ENCODE results near the gene ADAMTSL2.

Gene ADAMTSL2

DNA sequence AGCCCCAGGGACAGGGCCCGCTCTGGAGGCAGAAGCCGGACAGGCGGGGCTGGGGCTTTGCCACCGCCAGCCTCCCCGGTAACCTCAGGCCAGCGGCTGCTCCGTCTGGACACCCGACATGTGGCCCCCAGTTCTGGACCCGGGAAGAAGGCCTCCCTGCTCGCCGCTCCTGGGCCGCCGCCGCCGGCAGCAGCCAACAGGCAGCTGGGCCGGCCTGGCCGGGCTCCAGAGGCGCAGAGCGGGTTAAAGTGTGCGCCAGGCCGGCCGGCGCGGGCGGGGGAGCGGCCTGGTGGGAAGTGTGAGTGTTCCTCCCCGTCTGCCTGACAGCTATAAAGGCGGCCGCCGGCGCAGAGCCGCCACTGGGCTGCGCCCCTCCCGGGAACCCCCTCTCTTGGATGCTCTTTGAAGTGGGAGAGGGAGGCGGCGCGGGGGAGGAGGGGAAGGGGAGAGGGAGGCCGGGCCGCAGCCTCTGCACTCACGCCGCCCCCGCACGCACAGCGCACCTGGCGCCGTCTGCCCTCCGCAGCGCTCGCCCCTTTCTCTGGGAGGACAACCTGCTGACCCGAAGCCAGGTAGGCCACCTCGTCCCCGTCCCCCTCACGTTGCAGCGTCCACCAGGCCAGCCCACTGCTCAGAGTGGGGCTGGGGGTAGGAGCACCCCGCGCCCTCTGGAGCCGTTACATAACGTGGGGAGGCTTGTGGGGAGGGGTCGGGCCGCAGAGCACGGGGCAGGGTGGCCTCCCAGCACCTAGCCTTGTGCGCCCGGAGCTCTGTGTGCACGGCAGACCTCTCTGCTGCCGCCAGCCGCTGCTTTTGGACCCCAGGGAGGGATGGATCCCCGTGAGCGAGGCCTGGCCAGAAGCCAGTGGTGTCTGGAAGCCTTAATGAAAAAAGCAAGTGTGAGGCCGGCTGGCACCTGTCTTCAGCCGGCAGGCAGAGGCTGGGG lies at the start of gene ADAMTSL2:
Gene ADAMTSL2, plus strand, starts transcription at position 359 of the 946 bp plus-strand sequence. CDS start 2,009 bp downstream, outside the sequence.
- peak; percentile 86 for DNase-seq

DNA sequence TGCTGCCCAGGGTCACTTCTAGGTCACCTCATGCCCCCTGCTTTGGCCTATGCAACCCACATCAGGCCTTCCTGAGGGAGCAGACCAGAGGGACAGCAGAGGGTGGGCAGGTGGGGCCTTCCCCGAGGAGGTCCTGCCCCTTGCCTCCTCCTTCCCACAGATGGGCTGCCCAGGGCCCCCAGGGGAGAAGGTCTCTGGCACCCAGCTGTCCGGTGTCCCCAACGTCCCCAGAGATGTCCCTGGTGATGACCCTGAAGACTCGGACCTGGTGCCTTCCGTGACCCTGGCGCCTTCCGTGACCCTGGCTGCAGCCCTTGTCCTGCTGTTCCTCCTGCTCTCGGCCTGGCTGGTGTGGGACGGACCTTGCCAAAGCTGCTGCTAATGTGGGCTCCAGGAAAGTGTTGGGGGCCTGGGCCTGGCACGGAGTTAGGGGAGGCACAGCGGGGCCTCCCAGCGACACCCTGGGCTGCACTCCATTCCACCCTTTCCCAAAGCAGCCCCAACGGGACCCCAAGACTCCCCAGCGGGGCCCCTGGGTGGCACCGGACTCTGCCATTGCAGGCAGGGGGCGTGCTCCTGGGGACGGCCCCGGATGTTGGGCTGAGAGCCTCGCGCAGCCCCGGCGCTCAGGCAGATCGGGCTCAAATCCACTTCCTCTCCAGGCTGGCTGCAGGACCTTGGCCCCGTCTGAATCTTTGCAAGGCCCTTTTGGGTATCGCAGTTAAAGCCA lies 48.8 kb upstream of the ADAMTSL2 start:
- no peak for DNase-seq

DNA sequence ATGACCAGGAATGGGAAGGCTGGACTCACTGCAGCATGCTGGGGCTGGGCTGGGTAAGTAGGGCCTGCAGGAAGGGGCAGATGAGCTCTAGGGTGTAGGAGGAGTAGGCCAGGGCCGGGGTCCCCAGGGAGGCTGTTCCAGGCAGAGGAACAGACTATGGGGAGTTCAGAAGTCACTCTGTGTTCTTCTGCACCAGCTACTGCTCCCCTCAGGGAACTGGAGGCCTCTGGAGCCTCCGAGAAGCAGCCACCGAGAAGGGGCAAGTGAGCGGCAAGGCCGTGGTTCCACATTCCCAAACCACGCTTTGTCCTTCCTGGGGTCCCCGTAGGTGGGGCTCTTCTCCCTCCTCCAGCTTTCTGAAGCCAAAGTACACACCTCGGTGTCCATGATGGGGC lies 47.2 kb upstream of the ADAMTSL2 start:
- DNase-seq: no peak

DNA sequence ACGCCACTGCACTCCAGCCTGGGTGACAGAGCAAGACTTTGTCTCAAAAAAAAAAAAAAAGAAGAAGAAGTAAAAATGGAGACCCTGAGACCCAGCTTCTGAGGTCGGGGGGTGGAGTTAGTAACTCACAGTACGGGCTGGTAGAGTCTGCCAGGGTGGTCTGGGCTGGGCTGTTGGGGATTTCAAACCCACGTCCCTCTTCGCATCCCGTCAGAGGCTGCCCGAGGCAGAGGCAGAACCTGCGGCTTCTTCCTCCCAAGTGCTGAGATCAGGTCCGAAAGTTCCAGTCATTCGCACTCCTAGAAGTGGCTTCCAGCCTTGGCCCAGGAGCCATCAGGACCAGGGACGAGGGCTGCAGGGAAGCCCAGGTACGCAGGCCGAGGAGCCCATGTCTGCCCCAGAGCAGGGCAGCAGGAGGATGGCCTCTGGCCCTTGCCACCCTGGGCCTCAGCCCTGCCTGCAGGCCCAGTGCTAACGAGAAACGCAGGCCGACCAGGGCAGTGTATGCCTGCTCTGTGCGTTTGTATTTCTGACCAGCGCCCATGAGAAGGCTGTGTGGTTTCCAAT lies 45.7 kb upstream of the ADAMTSL2 start:
- DNase-seq: no peak

DNA sequence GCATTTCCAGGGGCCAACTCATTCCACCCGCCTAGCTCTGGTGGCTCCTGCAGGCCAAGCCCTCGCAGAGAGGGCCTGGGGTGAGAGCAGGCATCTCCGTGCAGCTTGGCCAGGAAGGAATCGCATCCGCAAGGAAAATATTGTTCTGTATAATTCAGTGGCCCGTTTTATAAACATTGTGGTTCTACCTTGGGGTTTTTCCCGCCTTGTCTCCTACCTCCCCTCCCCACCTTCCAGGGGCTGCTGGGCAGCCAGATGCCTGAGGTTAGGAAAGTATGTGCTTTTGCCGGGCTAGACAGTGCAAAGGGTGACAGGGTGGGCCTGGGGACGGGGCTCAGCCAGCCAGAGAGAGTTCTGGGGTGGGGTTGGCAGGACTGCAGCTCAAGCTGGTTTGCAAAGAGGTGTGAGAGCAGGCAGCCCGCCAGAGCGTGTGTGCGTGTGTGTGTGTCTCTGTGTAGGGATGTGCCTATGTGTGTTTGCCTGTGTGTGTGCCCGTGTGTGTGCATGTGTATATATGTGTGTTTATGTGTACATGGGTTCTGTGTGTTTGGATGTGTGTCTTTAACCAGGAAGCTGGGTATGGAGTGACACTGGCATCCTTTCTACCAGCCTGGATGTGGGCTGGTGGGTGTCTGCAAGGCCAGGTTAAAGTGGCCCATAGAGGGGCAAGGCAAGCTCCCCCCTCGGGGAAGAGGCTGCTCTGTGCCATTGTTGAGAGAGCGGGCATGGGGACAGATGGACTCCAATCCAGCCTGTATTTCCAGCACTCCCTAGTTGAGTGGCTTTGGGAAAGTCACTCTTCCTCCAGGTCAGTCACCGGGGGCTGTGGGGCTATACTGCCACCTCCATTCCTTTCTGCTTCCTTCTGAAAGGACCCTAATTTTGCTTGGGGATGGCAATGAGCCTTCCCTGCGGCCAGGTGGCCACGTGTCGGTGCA lies 45.0 kb upstream of the ADAMTSL2 start:
- DNase-seq: no peak

DNA sequence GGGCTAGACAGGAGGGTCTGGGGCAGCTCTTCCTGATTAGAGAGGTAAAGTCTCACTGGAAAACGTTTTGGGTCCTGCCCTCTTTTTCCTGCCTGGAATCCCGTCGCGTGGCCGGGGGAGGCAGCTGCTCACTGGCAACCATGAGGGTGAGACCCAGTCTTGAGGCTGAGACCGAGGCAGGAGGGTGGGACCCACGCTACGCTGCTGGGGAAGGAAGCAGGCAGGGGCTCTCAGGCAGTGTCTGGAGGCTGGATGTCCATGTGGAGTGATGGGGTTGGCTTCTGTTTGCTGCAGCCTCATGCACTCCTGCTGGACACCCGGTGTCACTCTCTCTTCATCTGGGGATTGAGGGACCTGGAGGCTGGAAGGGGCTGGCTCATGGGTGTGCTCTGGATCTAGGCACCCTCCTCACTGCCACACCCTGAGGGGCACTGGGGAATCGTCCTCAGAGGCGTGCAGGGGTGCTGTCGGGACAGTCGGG lies 44.3 kb upstream of the ADAMTSL2 start:
- DNase-seq: no peak

DNA sequence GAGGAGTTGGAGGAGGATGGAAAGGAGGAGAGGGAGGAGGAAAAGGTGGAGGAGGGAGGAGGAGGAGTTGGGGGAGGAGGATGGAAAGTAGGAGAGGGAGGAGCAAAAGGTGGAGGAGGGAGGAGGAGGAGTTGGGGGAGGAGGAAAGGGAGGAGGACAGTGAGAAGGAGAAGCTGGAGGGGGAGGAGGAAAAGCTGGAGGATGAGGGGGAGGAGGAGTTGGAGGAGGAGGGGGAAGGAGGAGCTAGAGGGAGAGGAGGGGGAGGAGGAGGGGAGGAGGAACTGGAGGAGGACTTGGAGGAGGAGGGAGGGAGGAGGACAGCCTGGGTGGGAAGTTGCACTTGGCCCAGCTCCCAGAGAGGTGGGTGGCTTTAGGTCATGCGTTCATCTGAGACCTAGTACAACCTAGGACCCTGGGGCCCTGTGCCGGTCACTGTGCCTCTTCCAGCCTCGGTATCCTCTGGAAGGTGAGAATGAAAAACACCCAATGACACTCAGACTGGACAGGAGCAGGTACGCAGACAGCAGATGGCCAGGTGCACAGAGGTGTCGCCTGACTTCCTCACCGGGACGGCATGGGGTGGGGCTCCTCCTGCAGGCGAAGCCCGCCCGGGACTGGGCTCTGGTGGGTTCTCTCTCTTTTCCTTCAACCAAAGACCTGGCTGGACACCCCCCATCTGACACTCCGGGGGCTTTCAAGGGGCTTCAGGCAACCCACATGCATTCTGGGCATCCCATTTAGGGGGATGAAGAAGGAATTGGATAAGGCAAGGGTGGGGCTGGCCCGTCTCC lies 43.4 kb upstream of the ADAMTSL2 start:
- no peak for DNase-seq

DNA sequence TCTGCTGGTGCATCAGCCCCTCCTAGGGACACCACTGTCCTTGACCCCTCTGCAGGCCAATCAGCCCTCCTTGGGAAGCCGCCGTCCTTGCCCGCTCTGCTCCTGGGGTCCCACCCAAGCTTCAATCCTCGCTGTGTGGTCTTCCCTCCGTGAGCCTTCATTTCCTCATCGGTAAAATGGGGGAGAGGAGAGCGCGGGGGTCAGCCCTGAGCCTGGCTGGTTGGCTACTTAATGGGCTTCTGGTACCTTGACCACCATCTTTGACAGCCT lies 42.9 kb upstream of the ADAMTSL2 start:
- no peak for DNase-seq

DNA sequence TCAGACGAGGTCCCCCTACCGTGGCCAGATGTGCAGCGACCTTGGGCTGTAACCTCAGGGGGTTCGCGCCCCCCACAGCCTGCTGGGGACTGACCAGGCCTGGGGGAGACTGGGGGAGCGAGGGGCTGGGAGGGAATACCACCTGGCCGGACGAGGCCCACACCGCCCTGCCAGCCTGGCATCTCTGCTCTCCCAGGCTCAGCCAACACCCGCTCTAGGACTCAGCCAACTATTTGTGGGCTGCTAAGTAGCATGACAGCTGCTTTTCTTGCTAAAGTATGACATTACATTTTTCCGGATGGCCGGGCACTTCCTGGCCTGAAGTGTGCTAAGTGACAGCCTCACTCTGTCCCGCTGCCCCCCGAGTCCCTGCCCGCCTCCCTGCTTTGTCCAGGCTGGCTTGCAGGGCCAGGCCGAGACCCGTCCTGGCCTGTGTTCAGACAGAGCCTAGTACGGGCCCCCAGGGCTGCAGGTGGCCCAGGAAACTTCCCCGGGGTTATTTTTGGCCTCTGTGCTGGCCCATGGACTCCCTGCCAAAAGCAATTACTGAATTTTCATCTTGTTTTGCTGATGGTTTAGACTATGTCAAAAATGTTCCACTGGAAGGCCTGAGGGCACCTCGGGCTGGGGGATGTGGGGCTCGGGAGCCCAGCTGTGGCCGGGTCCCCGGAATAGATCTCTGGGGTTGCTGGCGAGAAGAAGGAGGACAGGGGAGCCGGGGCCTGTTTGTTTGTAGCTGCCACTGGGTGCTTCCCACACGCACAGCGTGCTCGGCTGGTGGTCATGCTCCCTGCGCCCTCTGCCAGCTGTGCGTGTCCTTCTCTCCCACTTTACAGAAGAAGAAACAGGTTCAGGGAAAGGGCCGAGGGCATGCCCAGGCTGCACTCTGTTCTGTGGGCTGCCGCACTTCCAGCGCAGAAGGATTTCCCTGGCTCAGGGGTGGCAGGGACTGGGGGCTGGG lies 42.2 kb upstream of the ADAMTSL2 start:
- peak; percentile 79 for DNase-seq

DNA sequence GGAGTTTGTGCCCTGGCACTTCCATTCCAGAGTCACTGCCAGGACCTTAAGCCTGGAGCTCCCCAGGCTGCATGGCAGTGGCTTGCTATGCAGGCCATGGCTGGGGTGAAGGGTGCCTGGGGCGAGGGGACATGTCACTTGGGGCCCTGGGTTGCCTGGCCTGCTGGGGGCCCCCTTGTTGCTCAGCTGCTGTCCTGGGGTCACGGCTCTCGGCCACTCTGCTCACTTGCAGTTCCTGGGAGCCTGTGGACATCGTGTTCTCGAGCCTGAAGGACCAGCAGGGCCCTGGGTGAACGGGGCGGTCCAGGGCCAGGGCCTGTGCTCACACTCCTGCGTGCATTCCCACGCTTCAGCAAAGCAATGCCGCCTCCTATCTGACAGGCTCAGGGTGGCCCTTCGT lies 41.1 kb upstream of the ADAMTSL2 start:
- no peak for DNase-seq

DNA sequence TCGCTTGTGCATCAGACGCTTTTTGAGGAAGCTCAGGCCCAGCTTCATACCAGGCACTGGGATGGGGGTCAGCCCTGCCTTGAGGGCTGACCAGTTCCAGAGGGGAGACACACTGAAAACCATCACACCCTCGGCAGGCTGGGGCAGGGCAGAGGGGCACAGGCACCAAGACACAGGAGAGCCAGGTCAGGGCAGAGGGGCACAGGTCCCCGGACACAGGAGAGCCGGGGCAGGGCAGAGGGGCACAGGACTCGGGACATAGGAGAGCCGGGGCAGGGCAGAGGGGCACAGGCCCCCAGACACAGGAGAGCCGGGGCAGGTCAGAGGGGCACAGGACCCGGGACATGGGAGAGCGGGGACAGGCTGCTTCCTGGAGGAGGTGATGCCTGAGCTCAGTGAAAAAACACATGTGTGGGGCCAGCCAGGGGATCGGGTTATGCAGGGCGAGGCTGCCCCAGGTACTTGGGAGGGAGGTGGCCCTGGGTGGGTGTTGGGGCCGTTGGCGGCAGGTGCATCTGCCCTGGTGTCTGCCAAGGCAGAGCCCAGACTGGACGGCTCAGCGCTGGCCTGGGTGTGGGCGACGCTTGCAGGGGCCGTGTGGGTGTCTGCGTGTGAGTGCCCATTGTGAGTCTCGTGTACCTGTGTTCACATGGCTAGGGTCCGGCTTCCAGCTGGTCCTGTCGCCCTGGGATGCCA lies 40.5 kb upstream of the ADAMTSL2 start:
- no peak for DNase-seq

DNA sequence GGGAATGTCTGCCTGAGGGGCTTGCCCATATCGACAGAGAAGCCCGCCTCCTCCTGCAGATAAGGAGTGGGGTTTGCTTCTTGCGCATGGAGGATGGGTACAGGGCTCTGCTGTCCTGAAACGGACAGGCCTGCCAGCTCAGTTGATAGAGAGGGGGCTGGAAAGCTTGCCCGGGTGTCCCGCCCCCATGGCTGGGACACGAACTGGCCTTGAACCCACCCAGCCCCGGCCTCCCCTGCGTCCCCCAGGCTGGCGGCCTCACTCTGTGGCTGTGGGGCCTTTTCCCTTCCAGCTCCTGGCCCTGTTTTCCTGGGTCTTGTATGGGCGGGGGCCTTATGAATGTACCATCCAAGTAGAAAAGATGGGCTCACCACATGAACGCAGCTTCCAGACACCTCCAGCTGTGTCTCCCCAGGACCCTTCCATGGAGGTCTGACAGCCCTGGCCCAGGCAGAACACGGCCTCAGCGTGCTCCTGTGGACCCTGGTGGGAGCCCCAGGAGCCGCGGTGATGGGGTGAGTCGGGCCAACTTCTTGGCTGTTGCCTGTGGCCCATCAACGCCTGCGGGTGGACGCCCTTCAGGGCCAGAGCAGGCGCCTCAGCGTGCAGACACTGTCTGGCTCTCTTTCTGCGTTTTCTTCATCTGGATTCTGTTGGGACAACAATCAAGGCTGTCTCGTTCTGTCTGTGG lies 39.7 kb upstream of the ADAMTSL2 start:
- no peak for DNase-seq

DNA sequence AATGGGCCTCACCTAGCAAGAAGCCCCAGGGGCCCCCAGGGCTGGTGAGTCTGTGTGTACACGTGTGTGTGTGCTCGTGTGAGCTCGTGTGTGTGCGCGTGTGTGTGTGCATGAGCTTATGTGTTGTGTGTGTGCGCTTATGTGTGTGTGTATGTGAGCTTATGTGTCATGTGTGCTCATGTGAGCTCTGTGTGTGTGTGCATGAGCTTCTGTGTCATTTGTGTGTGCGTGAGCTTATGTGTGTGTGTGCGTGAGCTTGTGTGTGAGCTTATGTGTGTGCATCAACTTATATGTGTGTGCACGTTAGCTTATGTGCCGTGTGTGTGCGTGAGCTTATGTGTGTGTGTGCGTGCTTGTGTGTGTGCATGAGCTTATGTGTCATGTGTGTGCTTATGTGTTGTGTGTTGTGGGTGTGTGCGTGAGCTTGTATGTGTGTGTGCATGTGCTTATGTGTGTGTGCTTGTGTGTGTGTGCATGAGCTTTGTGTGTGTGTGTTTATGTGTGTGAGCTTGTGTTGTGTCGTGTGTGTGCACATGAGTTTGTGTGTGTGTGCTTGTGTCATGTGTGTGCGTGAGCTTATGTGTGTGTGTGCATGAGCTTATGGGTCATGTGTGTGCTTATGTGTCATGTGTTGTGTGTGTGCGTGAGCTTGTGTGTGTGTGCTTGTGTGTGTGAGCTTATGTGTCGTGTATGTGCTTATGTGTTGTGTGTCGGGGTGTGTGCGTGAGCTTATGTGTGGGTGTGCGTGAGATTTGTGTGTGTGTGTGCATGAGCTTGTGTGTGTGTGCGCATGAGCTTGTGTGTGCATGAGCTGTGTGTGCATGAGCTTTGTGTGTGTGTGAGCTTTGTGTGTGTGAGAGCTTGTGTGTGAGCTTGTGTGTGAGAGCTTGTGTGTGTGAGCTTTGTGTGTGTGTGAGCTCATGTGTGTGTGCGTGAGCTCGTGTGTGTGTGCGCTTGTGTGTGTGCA lies 38.9 kb upstream of the ADAMTSL2 start:
- no peak for DNase-seq

DNA sequence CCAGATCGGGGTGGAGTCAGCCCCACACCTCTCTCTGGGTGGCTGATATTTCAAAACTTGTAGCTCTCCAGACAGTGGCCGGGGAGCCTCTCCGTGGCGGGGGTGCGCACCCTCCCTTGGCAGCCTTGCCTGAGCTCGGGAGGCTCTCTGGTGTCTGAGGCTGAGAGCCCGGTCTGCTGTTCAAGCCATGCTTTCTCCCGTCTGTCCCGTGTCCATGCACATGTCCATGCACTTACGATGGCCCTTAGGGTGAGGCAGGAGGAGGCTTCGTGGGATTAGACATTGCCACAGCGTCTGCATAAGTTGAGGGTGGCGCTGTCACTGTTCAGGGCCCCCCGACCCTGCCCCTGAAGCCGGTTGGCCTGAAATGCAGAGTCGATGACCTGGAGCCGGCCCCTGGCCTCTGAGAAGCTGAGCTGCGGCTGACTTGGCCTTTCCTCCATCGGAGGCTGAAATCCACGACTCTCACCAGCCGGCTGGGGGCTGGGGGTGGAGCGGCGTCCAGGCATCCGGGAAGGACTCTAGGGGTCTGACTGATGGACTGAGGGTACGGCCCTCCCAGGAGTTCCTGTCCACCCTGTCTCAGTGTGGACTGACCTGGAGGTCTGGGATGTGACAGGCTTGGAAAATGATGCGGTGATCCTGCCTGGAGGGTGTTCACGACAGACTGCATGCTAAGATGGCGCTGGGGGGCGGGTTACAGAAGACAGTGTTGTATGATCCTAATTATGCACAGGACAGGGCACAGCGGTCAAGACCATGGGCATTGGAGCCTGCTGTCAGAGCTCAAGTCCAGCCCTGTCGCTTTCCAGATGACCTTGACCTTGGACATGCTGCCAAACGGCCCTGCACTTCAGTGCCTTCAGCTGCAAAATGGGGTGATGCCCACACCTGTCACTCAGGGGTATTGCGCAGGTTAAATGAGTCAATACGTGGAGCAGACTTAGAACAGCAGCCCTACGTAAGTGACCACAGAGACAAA lies 37.4 kb upstream of the ADAMTSL2 start:
- no peak for DNase-seq

DNA sequence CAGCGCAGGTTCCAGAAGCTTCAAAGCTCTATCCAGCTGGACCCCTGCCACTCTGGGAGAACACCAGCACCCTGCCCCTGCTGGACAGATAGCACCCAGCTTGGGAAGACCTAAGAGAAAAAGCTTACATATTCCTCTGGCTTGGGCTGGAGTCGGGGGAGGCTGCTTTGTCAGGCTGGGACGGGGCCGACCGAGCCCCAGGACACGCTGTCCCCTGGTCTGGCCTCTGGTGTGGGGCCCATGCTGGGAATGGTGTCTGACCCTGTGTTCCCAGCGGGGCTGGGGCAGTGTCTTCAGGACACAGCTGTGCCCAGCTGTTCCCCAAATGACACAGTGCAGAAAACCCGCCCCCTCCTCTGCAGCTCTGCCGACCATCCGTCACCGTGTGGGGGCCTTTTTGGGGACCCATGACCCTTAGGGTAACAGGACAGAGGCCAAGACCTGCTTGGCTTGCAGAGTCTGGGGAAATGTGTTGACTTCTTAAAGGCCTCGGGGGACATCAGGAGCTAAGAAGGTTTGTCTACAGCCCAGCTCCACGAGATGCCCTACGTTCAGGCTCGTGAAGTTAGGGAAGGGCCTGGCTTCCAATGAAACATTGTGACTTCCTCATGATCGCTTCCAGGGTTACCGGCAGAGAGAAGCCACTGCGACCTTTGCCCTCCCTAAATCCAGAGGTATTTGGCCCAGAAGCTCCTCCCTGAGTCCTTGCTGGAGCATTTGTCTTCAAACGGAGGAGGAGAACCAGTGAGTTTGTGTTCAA lies 35.2 kb upstream of the ADAMTSL2 start:
- DNase-seq: no peak

DNA sequence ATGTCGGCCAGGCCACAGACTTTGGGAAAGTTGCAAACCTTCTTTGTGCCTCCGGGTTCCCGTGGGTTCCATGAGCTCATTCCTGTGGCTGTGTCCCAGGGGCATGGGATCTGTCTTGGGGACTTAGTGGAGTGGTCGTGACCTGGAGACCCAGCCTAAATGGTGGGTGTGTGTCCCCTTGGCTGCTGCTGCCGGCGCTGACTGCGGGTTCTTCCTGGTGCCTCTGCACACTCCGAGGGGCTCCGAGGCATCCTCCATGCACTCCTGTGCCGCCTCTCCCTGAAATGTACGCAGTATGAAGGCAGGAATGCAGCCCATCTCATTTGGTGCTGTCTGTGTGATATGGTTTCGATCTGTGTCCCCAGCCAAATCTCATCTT lies 34.6 kb upstream of the ADAMTSL2 start:
- no peak for DNase-seq

Measured in right forelimb (tissue), 1 donor.